ENCODE results near the gene AMBRA1.
"Not testable (repeated sequence)": the region's sequence is repeated elsewhere in the genome, so short reads cannot be mapped to it uniquely, and the experiment has no call there.

AMBRA1 gene

GRCh38 chr11:46529928-46530574 lies 63.8 kb downstream of the AMBRA1 start:
- DNase-seq: no peak

GRCh38 chr11:46529095-46529905 lies 64.5 kb downstream of the AMBRA1 start:
- peak; percentile 23 for DNase-seq

GRCh38 chr11:46528445-46529094 lies 65.3 kb downstream of the AMBRA1 start:
- DNase-seq: no peak

DNA sequence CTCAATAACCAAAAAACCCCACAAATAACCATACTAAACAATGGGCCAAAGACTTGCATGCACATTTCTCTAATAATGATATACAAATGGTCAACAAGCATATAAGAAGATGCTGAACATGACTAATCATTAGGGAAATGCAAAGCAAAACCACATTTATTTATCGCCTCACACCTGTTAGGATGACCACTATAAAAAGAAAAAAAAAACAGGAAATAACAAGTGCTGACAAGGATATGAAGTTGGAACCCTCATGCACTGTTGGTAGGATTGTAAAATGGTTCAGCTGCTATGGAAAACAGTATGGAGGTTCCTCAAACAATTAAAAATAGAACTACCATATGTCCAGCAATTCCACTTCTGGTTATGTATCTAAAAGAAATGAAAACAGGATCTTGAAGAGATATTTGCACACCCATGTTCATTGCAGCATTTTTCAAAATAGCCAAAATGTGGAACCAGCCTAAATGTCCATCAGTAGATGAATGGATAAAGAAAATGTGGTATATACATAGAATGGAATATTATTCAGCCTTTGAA lies 66.2 kb downstream of the AMBRA1 start:
- DNase-seq: no peak

GRCh38 chr11:46526216-46527215 lies 67.3 kb downstream of the AMBRA1 start:
- no peak for DNase-seq

DNA sequence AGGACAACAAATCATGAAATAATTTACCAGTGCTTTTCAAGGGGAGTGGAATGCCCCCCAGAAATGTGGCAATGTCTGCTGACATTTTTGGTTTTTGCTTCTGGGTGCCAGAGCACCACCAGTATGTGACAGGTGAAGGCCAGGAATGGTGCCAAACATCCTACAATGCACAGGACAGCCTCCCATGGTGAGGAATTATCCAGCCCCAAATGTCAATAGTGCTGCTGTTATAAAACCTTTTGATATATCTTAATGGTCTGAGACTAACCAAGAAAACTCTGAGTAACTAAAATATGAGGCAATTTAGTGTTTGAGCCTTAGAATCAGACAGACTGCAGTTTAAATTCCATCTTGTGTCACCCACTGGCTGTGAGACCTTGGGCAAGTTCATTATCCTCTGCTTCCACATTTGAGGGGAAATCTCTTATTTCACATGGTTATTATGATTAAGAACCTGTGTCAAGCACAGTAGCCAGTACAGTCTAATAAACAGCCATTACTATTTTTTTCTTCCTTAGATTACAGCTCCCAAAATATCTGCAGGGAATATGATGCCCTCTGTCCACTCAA lies 69.5 kb downstream of the AMBRA1 start:
- DNase-seq: no peak

GRCh38 chr11:46523290-46523689 lies 70.5 kb downstream of the AMBRA1 start:
- DNase-seq: no peak

- no peak for DNase-seq
Measured at GRCh38 chr11:46522682-46523281, 71.0 kb downstream of the AMBRA1 start.

DNA sequence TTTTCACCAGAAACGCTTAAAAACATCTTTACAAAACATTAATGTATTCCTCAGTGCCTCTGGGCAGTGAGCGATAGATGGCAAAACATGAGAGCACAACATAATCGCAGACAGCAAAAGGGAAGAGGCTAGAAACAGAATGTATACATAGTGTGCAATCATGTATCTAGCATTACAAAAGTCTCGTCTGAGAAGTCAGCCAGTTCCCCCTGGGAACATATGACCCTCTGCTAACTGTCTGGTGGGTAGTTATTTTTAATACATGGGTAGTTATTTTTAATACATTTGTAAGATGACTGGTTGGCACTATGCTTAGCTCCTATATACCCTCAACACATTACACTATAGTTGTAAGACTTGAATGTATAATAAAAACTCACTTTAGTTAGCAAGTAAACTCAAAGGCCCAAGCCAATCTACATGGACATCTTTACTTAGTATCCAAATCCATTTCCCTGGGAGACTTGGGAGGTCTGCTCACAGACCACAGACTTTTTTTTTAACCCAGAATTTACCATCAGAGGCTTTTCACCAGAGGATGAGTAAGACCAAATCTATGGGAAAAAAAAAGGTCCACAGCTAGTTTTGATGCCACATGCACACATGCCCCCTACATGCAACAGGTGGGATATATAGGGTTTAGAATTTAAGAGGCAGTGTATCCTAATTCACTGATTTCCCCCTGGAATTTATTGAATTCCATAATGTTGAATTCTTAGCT lies 71.7 kb downstream of the AMBRA1 start:
- DNase-seq: no peak

DNA sequence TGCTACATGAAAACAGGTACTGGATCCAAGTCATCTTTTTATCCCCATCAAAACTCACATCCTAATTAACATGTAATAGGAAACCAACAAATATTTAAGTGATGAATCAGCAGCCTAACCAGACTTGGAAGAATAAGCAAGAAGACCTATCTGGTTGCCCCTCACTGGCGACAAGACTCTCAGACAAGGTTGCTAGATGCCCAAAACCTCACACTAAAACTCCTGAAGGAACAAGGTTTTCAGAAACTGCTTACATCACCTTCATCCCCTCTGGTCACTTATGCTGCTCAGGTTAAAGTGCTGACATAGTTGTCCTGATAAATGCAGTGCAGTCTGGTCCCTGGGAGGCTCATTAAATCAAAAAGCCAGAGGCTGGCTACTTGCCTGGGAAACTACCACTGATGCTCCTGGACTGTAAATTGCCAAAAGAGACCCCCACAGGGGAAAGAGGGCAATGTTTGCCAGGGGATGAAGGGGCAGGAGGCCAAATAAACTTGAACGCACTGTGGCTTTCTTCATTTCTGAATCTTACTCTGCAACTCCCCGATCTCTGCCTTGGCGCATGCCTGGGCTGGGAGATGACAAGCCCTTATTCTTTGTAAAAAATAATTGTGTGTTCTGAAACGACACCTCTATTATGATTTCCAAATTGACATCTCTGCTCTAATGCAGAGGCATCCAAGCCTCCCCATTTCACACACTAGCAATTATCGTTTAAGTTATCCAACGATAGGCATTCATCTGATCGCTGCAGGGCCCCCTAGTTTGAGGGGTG lies 72.7 kb downstream of the AMBRA1 start:
- DNase-seq: no peak

DNA sequence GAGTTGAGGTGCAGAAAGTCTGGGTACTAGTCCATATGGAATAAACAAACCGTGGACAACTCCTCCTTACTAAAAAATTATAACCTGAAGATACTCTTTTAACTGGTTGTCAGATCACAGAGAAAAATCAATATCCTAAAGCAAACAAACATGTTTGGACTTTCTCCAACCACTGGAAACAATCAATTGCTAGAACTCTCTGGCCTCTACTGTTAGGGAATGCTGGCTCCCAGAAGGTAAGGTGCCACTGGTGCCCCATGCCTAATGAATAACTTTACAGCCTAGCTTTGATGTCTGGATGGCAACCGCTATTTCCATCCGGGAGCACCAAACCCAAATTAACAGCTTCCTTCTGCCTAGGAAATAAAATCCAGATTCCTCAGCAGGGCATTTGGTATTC lies 74.5 kb downstream of the AMBRA1 start:
- DNase-seq: no peak

- DNase-seq: not testable (repeated sequence)
Measured at GRCh38 chr11:46518928-46519327, 74.9 kb downstream of the AMBRA1 start.

GRCh38 chr11:46514370-46514769 lies 79.5 kb downstream of the AMBRA1 start:
- DNase-seq: no peak

DNA sequence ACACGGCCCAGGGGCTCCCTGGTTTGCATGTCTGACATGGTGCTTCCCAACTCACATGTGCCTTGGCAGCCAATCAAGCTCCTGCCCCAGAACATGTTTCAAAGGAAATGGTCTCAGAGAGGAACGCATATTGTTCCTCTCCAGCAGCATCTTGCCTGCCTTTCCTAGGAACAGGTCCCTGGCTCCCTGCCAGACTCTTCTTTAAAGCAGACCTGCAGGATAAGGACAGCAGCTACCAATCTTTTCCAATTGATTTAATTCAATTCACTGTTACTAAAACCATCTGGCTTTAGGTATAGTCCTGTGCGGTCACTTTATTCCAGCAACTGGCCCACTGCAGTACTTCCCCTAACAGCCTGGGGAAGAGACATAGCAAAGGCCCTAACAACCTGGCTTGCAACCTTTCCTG lies 79.9 kb downstream of the AMBRA1 start:
- no peak for DNase-seq

DNA sequence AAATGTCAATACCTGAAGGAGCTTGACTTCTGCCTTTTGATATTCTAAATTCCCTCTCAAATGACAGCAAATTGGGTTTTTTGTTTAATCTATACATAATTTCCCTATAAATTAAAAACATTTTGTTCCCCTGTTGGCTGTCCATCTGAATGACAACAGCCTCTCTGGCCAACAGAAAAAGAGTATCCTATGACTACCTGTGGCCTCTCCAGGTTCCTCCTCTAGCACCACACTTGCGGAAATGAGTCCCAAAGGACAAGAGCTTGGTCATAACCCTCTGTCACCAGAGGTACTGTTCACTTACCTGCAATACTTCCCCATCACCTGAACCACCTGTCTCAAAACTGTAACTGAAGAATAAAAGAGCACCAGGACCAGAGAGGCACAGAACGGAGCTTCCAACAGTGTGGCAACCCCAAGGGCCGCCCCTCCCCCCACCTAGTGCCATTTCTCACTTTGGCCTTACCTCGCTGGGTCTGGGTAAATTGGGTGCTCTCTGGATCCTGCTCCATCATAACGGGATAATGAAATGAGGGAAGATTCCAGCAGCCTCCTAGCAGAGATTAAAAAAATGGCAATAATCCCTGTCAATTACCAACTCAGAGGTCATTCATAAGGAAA lies 81.5 kb downstream of the AMBRA1 start:
- no peak for DNase-seq

DNA sequence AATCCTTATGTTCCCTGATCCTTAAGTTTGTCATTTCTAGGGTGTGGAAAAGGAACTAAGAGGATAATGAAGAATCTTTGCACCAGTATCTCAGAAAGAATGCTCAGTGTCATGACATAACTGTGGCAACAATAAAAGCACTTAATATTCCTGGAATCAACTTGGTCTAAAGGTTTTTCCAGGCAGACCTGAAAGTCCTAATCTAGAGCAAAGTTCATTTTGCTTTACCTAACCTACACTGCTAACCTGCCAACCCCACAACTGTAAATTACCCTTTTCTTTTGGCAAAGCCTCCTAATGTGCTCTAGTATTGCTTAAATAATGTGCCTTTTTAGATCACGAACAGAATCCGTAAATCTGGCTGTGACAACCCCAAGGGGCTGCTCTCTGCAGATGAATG lies 82.5 kb downstream of the AMBRA1 start:
- no peak for DNase-seq

DNA sequence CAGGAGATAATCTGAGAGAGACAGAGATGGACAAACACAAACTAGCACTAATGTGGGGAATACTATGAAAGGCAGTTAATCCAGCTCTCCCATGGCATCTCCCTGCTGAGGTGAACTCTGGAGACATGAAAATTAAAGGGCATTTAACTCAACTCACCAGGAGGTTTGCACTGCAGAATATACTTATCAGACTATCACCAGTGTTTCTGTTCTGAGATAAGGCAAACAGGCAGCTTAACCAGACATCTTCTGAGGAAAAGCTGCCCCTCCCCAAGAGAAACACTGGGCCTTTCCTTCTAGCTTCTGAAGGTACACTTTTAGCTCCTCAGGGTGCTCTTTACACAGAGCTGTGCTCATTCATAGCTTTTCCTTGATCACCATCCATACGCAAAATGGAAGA lies 85.5 kb downstream of the AMBRA1 start:
- DNase-seq: no peak

DNA sequence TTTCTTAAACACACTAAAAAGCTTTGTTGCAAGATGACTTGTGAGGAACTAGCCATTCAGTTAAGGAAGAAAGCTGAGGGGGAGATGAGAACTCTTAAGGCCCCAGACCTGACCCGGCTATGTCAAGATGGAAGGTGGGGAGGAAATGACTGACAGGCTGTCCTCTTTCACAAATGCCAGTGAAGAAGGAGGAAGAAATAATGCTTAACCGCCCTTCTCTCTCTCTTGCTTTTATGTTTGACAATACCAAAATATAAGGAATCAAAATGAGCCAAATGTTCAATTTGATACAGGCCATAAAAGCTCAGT lies 87.4 kb downstream of the AMBRA1 start:
- DNase-seq: no peak

DNA sequence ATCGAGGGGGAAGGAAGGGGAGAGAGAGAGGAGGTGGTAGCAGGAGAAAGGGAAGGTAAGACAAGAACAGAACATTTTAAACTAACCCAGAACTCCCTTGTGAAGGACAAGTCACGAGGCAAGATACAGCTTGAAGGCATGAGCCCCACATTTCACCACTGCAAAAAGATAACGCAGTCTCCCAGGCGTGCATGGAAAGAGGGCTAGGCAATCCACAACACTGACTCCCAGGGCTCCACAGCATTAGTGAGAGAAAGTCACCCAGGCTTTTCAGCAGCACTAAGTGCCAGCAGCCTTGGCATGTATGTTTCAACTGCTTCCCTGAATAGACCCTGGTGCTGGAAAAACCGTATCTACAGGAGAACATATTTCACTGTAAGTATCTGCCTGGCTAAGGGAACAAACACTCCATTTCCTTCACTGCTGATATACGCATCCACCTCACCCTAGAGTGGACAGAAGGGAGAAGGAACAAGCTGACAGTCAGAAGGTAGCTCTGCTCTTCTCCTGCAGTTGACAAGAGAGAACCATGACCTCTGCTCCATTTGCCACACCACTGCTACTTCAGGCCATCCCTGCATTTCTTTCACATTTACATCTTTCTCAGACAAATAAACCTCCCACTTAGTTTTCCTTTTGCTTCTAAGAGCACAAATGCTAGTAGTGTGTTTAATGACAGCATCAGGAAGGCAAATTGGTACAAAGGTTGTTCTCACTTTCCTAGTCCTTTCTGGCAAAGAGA lies 87.9 kb downstream of the AMBRA1 start:
- no peak for DNase-seq
